ENCODE measurements around the gene MAP3K20.

MAP3K20 gene

DNA sequence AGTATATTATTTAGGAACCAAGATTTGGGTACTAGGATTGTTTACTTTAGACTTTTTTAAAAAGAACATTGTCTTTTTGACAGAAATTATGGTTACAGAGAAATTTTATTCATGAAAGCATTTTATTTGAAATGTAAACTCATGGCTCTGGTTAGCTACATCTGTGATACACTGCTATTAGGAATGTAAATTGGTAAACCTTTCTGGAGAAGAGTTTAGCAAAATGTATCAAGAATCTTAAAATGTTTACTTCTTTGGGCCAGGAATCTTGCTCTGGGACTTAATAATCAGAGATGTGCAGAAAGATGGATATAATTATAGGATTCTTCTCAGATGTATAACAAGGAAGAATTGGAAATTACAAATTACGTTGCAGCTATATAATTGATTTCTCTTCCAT, 19.7 kb downstream of the MAP3K20 start:
- Histone ChIP-seq H3K4me1 (ENCODE audit: control insufficient read depth, insufficient read depth, low read length) (peaks cover 18% of the 10 kb centered on the region), H3K27me3 (ENCODE audit: control insufficient read depth, insufficient read depth, low read length) (no peaks in the 10 kb centered on the region), H3K4me3 (ENCODE audit: low read length) (no peak overlapping the region), H3K36me3 (ENCODE audit: control insufficient read depth, insufficient read depth, low read length) (no peaks in the 10 kb centered on the region), H3K27ac (ENCODE audit: low read depth, low read length) (no peak overlapping the region), H3K9ac (ENCODE audit: low read length) (no peak overlapping the region)

DNA sequence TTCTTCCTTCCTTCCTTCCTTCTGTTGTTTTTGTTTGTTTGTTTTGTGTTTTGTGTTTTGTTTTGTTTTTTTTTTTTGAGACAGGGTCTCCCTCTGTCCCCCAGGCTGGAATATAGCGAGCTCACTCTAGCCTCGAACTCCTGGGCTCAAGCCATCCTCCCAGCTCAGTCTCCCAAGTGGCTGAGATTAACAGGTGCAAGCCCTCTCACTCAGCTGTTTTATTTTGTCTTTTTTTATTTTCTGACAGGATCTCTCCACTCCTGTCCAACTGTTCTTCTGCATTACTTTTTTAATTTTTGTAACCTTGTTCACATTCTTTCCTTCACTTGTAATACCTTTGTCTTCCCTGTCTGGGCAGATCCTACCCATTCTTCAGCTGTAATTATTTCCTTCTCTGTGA, 23.6 kb downstream of the MAP3K20 start:
- H3K27ac ChIP-seq (ENCODE audit: low read depth, low read length) = no peak overlapping the region
- H3K4me3 ChIP-seq (ENCODE audit: low read length) = no peak overlapping the region
- no peaks in the 10 kb centered on the region for H3K36me3 ChIP-seq (ENCODE audit: control insufficient read depth, insufficient read depth, low read length)
- H3K9ac ChIP-seq (ENCODE audit: low read length) = no peak overlapping the region
- peaks cover 12% of the 10 kb centered on the region for H3K4me1 ChIP-seq (ENCODE audit: control insufficient read depth, insufficient read depth, low read length)
- no peaks in the 10 kb centered on the region for H3K27me3 ChIP-seq (ENCODE audit: control insufficient read depth, insufficient read depth, low read length)

DNA sequence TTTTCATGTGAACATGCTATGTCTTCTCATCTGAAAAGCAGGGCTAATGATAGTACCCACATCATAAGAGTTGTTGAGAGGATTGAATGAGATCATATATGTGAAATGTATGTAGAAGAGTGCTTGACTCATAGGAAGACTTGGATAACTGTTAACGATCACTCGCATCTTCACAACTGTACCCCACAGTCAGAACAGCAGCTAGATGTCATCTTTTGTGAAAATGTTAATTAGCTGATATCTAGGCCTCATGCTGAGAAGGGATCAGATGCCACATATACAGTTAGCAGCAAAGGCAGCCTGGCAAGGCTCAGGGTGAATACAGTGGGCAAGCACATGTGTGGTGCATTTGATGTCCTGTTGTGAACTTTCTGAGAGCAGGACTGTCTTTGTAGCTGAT, 24.2 kb downstream of the MAP3K20 start:
- H3K27ac ChIP-seq (ENCODE audit: low read depth, low read length) = no peak overlapping the region
- peaks cover 12% of the 10 kb centered on the region for H3K4me1 ChIP-seq (ENCODE audit: control insufficient read depth, insufficient read depth, low read length)
- H3K27me3 ChIP-seq (ENCODE audit: control insufficient read depth, insufficient read depth, low read length) = no peaks in the 10 kb centered on the region
- H3K4me3 ChIP-seq (ENCODE audit: low read length) = no peak overlapping the region
- H3K9ac ChIP-seq (ENCODE audit: low read length) = no peak overlapping the region
- no peaks in the 10 kb centered on the region for H3K36me3 ChIP-seq (ENCODE audit: control insufficient read depth, insufficient read depth, low read length)

DNA sequence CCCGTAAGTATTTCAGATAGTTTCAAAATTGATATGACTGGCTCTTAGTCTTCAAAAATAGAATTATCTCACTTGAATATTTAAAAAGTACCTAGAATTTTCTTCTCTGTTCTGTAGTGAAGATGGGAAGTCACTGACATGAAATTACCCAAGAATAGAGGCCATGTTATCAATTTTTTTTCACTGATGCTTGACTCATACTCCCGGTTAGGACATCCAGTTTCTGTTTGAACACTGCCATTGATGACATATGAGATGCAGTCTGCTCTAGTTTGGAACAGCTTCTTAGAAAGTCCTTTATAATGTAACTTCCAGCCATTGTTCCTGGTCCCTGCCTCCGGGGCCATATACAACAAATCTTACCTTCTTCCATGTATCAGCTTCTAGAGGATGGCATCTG, 26.0 kb downstream of the MAP3K20 start:
- Histone ChIP-seq H3K27ac (ENCODE audit: low read depth, low read length) (no peak overlapping the region), H3K27me3 (ENCODE audit: control insufficient read depth, insufficient read depth, low read length) (no peaks in the 10 kb centered on the region), H3K36me3 (ENCODE audit: control insufficient read depth, insufficient read depth, low read length) (no peaks in the 10 kb centered on the region), H3K4me1 (ENCODE audit: control insufficient read depth, insufficient read depth, low read length) (peaks cover 8% of the 10 kb centered on the region), H3K4me3 (ENCODE audit: low read length) (no peak overlapping the region), H3K9ac (ENCODE audit: low read length) (no peak overlapping the region)

DNA sequence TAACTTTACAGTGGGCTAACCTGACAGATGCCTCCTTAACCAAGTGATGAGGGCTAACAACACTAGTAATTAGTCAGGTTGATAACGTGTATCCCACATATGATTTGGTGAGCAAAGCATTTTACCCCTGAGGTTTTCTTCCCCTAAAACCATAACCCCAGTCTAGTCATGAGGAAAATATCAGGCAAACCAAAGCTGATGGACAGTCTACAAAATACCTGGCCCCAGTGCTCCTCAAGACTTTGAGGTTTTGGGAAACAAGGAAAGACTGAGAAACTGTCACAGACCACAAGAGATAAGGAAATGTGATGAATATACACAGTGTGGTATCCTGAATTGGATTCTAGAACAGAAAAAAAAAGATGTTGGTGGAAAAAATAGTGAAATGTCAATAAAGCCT, 28.5 kb downstream of the MAP3K20 start:
- Histone ChIP-seq H3K4me1 (ENCODE audit: control insufficient read depth, insufficient read depth, low read length) (peaks cover 15% of the 10 kb centered on the region), H3K27ac (ENCODE audit: low read depth, low read length) (no peak overlapping the region), H3K9ac (ENCODE audit: low read length) (no peak overlapping the region)

DNA sequence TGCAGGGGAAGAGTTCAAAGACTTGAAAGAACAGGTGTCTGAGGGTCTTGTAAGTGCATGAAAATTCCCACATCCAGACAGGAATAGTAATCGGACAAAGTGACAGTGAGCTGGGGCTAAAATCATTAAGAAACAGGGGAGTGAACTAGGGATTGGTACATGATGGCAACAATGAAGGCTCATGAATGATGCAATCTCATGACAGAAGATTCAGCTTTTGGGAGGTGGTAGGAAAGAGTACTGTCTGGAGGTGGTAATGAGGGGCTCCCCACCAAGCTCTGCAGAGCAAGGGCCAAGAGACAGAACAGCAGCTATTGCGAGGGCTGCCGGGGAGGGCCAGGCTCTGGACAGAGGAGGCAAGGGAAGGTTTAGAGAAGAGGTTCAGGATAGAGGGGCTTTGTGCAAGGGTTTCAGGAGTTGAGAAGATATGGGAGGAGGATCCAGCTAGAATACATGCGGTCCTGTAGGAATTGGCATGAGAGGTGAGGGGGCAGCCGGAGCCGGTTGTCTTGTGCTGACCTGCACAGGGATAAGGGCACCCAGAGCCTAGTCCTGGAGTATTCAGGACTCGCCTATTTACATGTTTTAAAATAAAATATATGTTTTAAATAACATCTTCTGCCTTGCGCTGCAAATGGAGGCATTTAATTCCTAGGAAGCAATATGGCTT, 31.4 kb downstream of the MAP3K20 start:
- Histone ChIP-seq H3K36me3 (ENCODE audit: control insufficient read depth, insufficient read depth, low read length) (no peaks in the 10 kb centered on the region), H3K9ac (ENCODE audit: low read length) (no peak overlapping the region), H3K27me3 (ENCODE audit: control insufficient read depth, insufficient read depth, low read length) (no peaks in the 10 kb centered on the region), H3K4me1 (ENCODE audit: control insufficient read depth, insufficient read depth, low read length) (peaks cover 16% of the 10 kb centered on the region), H3K27ac (ENCODE audit: low read depth, low read length) (no peak overlapping the region), H3K4me3 (ENCODE audit: low read length) (no peak overlapping the region)

More for the DNA sequence above, 28.5 kb downstream of the MAP3K20 start:
- no peaks in the 10 kb centered on the region for H3K27me3 ChIP-seq (ENCODE audit: control insufficient read depth, insufficient read depth, low read length)
- H3K36me3 ChIP-seq (ENCODE audit: control insufficient read depth, insufficient read depth, low read length) = no peaks in the 10 kb centered on the region
- H3K4me3 ChIP-seq (ENCODE audit: low read length) = no peak overlapping the region

DNA sequence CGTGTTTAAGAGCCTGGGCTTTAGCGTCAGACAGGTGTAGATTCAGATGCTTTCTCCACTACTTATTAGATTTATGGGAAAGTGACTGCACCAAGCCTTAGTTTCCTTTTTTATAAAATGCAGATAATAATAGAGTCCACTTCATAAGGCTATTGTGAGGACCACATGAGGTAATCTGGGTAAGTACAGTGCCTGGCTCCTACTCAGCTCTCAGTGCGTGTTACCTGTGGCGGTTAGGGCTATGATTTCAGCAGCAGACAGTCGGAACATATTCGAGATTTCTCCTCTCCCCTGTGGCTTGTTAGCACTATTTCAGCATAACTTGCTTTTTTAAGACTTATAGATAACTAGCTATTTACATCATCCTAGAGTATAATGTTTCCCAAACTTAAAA, 32.0 kb downstream of the MAP3K20 start:
- Histone ChIP-seq H3K36me3 (ENCODE audit: control insufficient read depth, insufficient read depth, low read length) (no peaks in the 10 kb centered on the region), H3K4me3 (ENCODE audit: low read length) (no peak overlapping the region), H3K27ac (ENCODE audit: low read depth, low read length) (no peak overlapping the region), H3K4me1 (ENCODE audit: control insufficient read depth, insufficient read depth, low read length) (peaks cover 11% of the 10 kb centered on the region), H3K27me3 (ENCODE audit: control insufficient read depth, insufficient read depth, low read length) (no peaks in the 10 kb centered on the region), H3K9ac (ENCODE audit: low read length) (no peak overlapping the region)

DNA sequence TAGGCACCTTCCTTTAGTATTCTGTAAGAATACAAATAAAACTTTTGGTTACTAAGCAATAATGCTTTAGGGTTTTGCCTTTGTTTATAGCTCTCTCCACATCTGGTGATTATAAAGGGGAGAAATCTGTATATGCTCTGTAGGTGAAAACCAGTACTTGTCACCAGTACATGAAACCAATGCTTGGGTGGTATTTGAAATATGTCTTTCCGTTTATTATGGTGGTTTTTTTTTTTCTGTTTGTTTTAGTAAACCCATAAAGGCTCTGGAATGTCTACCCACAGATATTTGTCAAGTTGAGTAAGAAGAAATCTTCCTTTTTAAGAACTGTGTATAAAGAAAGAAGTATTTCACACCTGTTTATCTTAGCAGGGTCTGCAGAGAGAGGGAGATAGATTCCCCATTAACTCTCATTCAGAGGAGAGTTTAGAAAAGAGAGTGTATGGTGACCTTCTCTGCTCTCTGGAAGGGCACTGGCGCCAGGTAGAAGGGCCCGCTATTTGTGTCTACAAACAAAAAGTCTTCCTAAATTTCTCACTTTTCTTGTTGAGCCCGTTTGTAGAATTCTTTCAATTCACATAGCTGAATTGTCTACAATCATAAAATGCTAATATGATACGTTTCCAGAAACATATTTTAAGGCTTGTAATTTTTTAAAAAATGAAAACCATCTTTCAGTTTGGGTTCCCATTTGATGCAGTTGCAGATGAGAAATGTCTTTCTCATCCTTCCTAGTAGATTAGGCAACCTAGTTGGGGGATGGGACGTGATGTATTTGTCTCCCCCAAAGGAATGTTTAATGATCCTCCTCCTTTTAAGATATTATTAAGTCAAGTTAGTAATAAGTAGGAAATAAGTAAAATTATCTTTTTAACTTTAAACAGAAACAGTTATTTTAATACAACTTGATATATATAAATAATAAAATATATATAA, 33.9 kb downstream of the MAP3K20 start:
- H3K36me3 ChIP-seq (ENCODE audit: control insufficient read depth, insufficient read depth, low read length) = no peaks in the 10 kb centered on the region
- peaks cover 11% of the 10 kb centered on the region for H3K4me1 ChIP-seq (ENCODE audit: control insufficient read depth, insufficient read depth, low read length)
- H3K27me3 ChIP-seq (ENCODE audit: control insufficient read depth, insufficient read depth, low read length) = no peaks in the 10 kb centered on the region
- H3K9ac ChIP-seq (ENCODE audit: low read length) = no peak overlapping the region
- no peak overlapping the region for H3K4me3 ChIP-seq (ENCODE audit: low read length)
- peak overlapping the region; percentile 70 for H3K27ac ChIP-seq (ENCODE audit: low read depth, low read length)

DNA sequence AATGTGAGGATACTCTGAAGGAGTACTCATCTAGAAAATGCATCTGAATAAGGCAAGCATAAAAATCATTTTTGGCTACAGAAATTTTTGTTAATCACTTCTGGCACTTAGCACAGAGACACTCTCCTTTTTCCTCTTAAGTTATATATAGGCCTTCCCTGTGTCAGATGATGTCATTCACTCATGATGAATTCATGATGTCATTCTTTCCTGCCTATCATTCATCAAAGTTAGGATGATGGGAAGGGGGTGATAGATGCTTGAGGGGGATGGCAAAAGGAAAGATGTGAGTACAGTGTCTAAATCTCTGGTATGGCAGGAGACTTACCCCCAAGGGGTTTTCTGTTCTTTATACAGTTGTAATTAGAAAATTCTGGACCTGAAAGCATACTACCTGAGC, 42.0 kb downstream of the MAP3K20 start:
- Histone ChIP-seq H3K4me3 (ENCODE audit: low read length) (no peak overlapping the region), H3K36me3 (ENCODE audit: control insufficient read depth, insufficient read depth, low read length) (no peaks in the 10 kb centered on the region), H3K4me1 (ENCODE audit: control insufficient read depth, insufficient read depth, low read length) (peaks cover 9% of the 10 kb centered on the region), H3K27ac (ENCODE audit: low read depth, low read length) (no peak overlapping the region), H3K9ac (ENCODE audit: low read length) (no peak overlapping the region), H3K27me3 (ENCODE audit: control insufficient read depth, insufficient read depth, low read length) (no peaks in the 10 kb centered on the region)

DNA sequence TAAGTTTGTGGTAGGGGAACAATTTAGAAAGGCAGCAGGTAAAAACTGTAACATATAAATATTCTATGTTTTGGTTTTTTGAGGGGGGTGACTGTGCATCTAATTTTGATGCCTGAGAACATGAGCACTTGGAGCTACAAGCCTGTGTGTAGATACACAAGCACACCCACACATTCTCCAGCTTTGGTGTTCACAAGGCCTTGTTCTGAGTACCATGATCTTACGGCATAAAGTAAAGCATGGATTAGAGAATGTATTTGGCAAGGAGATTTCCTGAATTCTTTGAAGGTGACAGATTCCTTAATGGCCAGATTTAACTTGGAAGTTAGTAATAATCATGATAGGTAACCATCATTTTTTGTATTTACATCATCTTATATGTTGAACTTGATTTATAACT, 42.7 kb downstream of the MAP3K20 start:
- no peak overlapping the region for H3K27ac ChIP-seq (ENCODE audit: low read depth, low read length)
- no peaks in the 10 kb centered on the region for H3K36me3 ChIP-seq (ENCODE audit: control insufficient read depth, insufficient read depth, low read length)
- H3K27me3 ChIP-seq (ENCODE audit: control insufficient read depth, insufficient read depth, low read length) = no peaks in the 10 kb centered on the region
- H3K9ac ChIP-seq (ENCODE audit: low read length) = no peak overlapping the region
- H3K4me3 ChIP-seq (ENCODE audit: low read length) = no peak overlapping the region
- peaks cover 11% of the 10 kb centered on the region for H3K4me1 ChIP-seq (ENCODE audit: control insufficient read depth, insufficient read depth, low read length)

DNA sequence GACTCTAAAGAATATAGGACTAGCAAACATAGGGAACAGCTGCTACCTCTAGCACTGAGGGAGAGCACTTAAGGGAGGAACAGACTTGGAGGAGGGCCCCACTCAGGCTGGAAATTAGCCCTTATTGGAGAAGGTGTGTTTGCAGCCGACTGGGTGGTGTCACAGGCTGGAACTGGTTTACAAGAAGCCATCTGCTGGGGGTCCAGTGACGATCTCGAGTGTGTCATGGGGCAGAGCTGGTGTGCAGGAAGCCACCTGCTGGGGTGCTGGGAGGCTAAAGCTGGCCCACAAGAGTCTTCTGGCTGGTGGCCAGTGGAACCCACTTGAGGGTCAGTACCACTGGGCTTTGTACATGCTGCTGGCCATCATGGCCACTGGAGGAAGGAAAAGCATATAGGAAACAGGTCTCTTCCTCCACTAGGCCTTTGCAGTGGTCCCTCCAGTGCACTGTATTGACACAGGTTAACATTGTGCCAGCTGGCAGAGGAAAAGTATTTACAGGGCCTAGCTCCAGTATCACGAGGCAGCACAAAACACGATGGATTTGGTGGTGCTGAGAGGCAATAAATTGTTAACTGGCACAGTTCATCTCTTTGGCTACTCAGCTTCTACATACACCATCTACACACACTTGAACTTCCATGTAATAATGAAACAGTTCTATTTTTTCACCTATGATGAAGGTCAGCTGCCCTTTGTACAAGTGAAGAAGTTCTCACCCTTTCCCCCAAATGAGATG, 43.6 kb downstream of the MAP3K20 start:
- Histone ChIP-seq H3K27ac (ENCODE audit: low read depth, low read length) (peak overlapping the region; percentile 60), H3K9ac (ENCODE audit: low read length) (no peak overlapping the region), H3K4me1 (ENCODE audit: control insufficient read depth, insufficient read depth, low read length) (peaks cover 13% of the 10 kb centered on the region), H3K36me3 (ENCODE audit: control insufficient read depth, insufficient read depth, low read length) (no peaks in the 10 kb centered on the region), H3K27me3 (ENCODE audit: control insufficient read depth, insufficient read depth, low read length) (no peaks in the 10 kb centered on the region), H3K4me3 (ENCODE audit: low read length) (no peak overlapping the region)

DNA sequence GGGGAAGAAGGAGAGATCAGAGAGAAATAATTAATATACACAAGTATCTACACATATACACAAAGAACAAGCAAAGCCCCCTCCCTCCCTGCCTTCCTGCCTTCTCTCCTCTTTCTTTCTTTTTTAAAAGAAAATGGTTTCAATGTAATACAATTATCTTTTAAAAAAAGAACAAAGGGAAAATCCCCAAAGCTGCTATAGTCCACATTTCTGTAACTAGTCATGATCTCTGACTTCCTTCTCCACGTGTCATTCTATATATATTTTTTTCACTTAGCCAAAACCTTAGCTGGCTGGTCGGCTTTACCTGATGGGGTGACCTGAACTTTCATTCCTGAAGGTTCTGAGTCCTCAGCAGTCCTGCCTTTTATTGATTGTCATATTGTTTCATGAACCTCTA, 44.3 kb downstream of the MAP3K20 start:
- Histone ChIP-seq H3K4me3 (ENCODE audit: low read length) (no peak overlapping the region), H3K9ac (ENCODE audit: low read length) (no peak overlapping the region), H3K27me3 (ENCODE audit: control insufficient read depth, insufficient read depth, low read length) (no peaks in the 10 kb centered on the region), H3K4me1 (ENCODE audit: control insufficient read depth, insufficient read depth, low read length) (peaks cover 13% of the 10 kb centered on the region), H3K36me3 (ENCODE audit: control insufficient read depth, insufficient read depth, low read length) (no peaks in the 10 kb centered on the region), H3K27ac (ENCODE audit: low read depth, low read length) (peak overlapping the region; percentile 60)

Measured in rectal smooth muscle tissue (tissue), 1 donor.